Epidermal melanocyte (primary cell): ENCODE data around the gene PFDN1.

ENCODE experiments used
- DNase-seq: peaks from one replicate; pipeline ENCODE4 v3.0.0; 2011; ENCODE audit warnings: low spot score; ENCODE audit not compliant: insufficient read length

Gene PFDN1

DNA sequence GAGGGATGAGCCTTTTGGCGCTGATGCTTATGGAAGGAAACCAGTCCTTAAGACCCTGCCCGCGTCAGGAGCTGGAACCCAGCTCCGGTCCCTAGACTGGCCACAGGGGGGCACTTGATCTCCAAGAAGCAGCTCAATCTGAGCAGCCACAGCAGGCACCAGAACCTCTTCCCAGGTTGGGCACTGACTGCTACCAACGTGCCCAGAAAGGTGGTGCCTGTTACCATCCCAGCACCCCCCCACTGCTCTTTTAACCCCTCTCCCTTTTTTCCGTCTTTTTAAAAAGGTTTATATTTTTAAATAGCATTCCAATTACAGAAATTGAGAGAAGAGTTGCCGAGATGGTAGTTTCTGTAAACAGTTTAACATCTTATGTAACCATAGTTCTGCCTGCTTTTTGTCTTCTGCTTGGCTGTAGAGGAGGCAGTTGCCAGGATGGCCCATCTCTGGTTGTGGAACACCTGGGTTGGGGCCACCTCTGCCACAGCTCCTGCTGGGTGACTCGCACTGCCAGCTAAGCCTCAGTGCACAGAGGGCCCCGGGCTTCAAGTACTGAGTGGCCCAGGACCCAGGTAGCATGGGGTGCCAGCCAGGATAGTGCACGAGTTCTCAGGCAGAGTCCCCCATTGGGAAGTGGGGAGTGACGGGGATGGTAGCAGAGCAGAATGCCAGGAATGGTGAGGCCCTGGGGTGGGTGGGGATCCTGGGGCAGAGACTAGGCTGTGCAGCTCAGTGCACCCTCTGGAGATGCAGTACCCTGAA, 62.8 kb downstream of the PFDN1 start:
- no peak for DNase-seq

DNA sequence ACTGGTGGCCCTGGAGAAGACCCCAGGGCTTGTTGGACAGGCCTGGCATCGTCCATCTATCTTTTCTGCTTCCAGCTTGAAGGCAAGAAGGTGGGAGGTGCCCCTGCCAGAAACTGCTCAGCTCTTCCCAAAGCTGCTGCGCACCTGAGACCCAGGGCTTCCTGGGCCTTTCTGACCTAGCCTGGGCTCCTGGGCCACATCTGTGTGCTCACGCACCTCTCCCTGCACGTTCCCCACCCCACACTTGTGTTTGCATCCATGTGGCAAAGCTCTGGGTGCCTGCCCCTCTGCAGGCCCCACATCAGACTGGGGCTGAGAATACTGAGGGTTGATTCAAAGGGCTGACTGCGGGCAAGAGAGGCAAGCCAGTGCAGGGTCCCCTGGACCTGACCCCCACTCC, 63.4 kb downstream of the PFDN1 start:
- DNase-seq, result no peak

DNA sequence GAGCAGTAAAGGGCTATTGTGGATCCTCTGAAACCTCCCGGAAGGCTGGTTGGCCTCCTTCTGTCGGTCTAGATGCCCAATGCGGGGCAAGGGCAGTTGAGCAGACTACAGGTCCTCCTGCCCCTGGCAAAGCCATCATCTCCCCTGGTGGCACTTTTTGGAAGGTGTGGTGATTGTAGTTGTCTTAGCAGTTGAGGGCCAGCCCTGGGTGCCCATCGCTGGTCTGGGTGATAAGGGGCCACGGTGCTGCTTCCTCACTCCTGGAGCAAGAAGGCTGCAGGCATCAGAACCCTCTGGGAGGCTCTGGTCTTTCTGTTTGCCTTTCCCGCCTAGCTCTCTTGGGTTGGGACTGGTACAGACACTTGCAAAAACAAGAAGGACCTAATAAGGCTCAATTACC, 64.1 kb downstream of the PFDN1 start:
- no peak for DNase-seq

DNA sequence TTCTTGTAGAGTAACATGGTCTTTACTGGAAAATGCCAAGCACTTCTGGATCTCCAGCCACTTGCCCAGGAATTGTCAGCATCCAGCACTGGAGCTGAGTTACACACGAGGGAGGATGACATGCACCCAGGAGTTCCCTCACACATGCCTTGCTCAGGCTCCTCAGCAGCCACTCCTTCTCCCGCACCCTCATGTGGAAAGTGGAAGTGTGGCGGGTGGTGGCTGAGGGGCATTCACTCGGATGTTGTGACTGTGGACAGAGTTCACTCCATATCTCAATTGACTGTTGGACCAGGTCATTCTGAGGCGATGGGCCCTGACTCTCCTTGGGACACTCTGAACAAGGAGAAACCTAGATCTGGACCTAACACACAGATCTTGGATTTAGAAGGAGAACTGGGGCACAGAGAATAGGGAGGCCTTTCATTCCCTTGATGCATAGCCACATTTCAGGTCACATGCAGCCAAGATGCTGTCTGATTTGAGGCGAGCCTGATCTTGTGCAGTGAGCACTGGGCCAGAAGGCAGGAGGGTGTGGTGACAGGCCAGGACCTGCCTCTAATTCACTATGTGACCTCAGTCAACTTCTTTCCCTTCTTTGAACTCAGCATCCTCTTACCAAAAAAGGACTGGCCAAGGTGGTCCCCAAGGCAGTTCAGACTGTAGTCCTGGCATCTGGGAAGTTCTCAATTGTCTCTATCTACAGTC, 65.9 kb downstream of the PFDN1 start:
- DNase-seq, result no peak

DNA sequence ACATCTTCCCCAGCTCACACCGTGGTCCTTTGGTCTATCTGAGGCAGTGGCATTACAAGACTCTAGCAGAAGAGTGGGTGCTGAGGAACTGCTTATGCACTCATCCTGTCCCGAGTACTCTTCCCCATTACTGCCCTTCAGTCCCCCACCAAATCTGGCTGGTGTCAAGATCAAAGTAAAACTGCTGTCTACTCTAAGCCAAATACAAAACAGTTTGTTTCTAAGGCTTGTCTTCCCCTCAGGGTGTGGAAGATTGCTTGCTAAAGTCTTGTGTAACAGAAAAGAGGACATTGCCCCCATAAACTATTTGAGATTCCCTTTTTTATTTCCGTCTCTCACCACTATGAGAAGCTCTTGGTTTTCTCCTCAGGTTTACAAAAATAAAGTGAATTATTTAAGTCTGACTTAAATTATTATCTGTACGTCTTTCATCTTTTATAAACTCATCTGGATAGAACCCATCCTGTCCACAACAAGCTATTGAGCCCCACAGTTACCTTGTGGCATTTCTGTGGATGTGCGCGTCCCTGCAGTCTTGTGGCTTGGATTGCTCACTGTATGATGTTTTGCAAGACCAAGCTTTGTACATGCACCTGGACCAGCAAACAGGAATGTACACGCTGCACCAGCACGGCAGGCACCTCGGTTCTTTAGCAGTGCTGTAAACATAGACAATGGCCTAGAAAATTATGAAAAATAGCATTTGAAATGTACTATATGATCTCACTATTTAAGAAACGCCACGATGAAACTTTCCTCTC, 66.9 kb downstream of the PFDN1 start:
- no peak for DNase-seq

DNA sequence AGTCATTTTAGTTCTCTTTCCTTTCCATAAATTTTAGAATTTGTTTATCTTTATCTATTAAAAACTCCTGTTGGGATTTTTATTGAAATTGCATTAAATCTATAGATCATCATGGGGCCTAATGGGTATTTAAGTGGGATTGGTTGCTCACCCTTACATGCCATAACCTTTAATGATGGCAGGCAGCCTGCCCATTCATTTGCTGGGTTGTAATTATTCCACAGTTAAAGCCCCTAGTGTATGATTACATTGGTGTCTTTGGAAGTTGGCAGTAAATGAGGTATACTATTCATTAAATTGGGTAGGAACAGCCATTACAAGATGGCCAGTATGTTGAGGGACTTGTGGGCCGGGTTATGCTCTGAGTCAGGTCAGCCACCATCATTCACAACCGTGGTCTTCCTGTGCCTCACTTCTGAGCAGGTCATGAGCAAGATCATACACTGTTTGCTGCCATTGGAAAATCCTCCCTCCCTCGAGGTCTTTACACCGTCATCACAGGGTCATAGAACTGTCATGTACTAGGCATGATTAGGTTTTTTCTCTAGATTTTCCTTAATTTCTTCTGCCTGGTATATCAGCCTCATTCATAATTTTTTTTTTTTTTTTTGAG, 68.4 kb downstream of the PFDN1 start:
- no peak for DNase-seq

DNA sequence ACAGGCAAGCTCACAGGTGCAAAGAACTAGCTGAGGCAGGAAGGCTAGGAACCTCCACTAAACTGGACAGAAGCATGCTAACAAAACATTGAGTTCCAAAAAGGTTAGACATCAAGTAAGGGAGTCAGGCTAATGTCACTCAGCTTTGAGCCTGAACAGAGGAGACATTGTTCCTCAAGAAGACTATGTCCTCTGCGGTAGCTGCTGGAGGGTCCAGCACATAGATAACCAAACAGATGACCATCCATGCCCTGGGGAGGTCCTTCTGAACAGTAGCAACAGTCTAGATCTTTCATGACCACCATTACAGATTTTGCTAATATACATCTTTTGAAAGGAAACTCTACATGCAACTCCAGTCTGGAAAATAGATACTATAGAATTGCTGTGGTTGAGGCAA, 70.2 kb downstream of the PFDN1 start:
- no peak for DNase-seq

DNA sequence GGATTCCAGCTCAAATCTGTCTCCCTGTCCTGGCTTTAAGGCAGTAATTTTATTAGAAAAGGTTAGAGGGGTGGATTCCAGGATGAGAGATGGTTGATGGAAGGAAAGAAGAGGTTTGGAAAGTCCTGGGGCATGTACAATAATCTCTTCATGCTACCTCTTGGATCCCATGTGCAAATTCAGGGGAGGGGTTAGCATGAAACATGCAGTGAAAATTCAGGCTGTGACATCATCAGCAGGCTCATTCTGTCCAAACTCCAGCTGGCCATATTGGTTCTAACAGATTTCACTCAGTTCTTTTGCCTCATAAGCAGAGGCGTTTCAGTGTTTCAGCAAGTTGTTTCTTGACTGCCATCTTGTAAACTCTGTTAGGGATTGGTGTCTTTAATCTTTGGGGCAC, 72.5 kb downstream of the PFDN1 start:
- DNase-seq, result no peak

DNA sequence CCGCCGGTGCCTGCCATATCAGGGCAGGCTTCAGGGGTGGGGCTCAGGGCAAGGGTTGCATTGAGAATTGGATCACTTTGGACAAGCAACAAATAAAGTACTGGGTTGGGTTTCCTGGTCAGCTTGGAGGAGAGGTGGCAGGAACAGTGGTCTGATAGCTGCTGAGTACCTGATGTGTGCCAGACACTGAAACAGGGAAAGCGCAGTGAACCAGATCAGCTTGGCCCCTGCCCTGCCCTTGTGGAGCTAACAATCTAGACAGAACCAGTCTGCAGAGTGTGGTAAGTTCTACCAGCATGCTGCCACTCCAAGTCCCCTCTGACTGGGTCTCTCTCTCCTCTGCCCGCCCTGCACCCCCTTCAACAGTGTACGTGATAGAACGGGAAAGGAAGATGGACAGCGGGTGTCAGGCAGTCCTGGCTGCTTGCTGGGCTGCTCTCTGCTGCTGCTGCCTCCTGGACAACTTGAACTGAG, 74.5 kb downstream of the PFDN1 start:
- no peak for DNase-seq

DNA sequence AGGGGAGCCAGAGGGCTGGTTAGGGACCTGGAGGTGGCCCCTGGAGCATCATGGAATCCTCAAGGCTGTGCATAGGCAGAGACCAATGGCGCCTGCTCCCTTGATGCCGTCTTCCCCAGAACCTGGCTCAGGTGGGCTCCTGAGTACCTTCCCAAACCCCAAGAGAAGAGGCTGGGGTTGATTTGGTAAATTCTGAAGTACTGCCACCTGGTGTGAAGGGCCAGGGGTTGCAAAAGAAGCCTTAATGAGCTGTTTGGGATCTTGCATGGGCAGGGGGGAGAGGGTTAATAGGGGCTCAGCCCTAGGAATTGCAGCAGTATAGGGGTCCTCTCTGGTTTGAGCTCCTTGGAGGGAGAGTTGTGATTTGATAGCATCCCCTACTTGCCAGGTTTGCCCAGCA, 75.9 kb downstream of the PFDN1 start:
- no peak for DNase-seq

DNA sequence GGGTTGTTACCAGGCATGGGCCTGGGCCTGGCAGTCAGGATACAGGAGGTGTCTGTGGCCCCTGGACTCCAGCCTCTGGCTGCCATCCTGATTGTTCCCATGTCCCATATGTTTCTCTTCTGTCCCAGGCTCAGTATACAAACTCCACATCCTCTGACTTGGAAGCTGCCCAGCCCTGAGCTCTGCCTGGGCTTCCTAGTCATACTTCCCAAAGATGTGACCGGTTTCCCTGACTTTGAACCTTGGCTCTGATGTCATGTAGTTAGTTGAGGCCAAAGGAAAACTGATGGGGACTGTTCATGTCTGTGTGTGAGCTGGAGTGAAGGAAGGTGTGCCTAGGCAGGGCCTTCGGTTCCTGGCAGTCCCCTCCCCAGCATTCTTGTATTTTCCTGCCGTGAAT, 77.5 kb downstream of the PFDN1 start:
- no peak for DNase-seq

DNA sequence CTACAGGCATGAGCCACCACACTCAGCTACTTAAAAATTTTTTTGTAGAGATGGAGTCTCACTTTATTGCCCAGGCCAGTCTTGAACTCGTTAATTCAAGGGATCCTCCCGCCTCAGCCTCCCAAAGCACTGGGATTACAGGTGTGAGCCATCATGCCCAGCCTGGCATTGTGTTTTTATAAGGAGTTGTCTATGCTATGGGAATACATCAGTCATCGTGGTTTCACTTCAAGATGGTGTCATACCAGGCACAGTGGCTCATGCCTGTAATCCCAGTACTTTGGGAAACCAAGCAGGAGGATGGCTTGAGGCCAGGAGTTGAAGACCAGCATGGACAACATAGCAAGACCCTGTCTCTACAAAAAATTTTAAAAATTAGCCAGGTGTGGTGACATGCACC, 78.2 kb downstream of the PFDN1 start:
- DNase-seq, result no peak

DNA sequence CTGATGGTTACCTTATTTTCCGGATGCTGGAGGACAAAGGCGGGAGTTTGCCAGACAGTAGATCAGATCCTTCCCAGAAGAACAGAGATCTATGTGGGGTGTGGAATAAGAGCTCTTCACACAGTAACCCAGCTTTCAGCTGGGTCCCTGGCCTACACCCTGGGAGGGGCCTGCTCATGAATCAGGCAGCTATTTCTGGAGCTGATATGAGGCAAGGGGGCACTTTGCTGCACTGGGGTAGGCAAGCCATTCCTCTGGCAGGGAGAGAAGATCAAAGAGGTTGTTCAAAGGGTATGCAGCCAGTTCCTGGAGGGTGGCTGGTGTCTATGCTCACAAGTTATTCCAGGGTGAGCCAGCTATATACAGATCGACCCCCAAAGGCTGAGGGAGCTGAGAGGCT, 79.3 kb downstream of the PFDN1 start:
- no peak for DNase-seq

DNA sequence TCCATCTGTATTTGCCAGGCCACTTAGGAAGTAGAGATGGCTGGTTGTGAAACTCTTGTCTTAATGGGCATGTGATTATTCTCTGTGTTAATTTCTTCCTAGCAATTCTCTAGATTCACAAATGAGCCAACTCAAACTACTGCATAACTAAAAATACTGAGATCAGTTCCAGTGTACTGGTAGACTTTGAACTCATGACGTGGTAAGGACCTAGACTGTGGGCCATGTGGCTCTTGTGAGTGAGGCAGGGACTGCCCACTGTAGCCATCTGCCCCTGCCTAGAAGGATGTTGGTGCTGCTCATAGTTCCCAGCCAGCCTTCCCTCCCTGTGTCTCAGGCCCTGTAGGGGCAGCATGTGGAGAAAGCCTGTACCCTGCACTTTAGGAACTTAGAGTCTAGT, 80.5 kb downstream of the PFDN1 start:
- no peak for DNase-seq

DNA sequence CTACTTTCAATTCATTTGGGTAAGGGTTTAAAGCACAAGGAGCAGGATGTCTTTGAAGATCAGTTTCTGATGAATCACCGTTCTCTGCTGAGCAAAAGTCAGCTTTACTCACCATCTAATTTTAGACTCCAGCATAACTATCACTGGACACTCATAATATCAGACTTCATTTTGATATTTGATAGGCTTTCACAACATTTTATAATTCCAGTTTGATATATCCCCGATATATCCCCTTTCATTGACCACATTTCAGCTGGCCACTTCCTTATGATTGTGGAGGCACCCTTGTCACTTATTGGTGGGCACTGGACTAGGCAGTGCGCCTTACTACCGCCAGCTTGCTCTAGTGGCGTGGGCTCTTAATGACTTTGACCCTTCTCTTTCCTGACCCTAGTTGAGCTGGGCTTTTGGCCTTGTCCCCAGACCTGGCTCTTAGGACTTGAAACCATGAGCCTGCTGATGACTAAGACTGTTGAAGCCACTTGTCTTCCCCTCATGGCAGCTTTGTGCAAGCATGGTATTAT, 81.1 kb downstream of the PFDN1 start:
- DNase-seq, result no peak

DNA sequence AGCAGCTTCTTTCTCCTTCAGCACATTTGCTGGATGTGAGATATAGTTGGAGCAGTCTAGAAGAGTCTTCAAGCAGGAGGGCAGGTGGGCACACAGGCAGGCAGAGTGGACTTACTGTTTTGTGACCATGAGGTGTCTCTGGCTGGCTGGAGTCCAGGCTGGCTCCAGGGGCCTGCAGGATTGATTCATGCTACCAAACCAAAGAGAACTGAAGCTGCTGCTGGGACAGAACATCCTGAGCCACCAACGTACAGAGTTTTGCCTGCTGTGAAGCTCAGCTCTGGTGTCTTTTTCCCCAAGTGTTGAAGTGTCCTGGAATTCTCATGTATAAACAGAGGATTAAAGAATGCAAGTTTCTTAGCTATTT, 82.2 kb downstream of the PFDN1 start:
- no peak for DNase-seq

DNA sequence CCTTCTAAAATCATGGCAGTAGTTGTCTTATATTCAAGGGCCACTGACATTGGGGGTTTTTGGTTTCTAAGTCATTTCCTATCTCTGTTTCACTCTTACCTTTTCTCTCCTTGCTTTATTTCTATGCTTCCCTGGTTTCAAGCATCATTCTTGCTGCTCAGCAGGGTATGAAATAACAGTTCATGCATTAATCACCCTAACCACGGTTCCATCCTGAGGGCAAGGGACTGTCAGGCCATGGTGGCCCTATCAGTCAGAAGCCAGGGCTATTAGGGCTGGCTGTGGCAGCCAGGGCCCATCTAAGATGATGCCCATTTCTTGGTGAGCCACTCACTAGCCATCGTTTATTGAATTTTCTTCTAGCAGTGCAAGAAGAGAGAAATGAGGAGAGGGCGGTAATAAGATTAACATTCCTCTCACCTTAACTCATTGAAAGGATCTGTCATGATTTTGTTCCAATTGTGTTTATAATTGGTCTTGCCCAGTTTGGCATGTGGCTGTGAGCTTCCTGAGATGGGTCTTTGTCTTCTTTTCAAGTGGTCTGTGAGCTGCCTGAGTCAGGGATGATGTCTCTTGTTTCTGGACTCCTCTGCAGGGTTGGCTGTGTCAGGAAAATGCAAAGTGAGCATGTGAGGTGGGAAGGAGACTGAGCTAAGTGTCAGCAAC, 82.7 kb downstream of the PFDN1 start:
- DNase-seq, result no peak

DNA sequence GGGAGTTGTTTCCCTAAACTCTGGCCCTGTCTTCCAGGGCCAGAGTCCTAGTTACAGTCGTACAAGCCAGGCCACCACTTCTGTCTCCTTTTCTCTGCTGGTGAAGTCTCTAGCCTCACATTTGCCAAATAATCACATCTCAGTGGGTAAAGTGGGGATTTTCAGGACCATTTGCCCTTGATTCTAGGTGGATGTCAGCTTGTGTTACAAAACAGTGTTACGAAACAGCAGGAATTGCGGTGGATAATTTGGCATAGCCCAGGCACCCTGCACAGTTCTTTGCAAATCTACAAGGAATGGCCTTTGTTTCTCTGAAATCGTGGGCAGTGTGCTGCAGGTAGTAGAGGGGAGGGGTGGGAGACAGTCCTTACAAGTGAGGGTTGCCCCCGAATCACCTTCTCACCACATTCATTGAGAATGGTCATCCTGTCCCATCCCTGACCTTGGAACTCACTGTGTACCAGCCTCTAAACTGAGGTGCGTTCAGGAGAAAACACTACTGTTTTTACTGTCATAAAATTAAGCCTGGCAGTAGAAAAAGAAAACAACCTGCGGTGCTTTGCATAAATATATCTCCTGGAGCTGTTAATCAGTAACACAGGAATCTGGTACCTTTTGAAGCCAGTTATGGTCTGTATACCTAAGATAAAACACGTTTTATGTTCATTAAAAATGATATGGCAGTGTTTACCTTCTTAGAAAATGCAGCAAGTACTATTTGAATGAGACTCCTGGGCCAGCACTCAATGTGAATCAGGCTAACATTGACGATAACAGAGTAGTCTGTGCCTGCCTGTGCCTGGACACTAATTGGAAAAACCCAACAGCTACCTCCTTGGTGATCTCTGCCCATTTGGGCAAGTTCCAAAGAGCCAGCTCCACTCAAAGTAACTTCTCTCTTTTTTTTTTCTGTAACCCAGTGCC, 83.6 kb downstream of the PFDN1 start:
- no peak for DNase-seq

DNA sequence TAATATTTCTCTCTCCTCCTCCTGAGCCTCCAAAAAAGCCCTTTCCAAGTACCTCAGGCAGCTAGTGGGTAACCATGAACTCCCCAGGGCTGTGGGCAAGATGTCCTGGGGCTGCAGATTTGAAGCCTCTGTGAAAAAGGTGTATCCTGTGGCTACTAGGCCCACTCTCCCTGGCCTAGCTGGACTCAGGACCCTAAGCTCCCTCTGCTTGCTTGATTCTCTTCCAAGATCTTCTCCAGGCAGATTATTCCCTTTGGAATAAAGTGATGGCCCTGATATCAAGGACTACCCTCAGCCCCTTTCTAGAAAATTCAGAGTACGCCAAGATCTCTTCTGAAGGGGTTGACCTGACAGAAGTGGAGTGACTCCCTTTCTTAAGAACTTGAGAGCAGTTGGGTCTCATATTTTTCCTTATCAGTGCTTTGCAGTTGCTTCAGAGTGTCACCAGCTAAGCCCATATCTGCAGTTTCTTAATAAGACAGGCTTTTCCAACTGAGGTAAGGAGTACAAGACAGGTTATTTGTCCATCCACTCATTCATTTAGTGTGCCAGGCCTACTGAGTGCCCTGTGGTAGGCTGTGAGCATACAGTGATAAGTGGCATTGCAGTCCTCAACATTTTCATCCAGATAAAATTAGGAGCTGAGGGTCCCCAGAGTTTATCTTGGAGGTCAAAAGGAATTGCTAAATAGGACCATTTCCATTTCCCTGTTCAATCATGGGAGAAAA, 85.4 kb downstream of the PFDN1 start:
- DNase-seq, result no peak
